ENCODE results near the gene RNU5B-1.

The RNU5B-1 gene

DNA sequence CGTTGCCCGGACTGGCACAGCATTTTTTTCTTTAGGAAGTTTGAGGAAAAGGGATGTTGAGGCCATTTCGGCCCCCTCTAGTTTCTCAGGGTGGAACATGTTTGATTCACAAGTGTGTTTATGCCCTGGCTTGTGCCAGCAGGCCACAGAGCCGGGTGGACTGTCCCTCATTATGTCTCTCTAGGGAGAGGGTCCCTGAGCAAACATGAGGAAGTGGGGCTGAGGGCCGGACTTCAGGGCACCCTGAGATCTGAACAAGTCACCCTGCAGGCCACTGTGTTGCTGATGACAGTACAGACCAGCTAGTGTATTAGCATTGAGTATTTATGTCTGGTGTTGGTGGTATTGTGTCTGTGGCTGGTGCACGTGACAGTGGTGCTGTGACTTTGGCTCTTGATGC, 34.9 kb downstream of the RNU5B-1 start:
- in situ Hi-C loops (cut with MboI; ENCODE audit: low pct_unique_long_range_greater_than_20kb, low sequenced_read_pairs, unreplicated experiment): no loop called here
- TF ChIP-seq, protein P1, sequence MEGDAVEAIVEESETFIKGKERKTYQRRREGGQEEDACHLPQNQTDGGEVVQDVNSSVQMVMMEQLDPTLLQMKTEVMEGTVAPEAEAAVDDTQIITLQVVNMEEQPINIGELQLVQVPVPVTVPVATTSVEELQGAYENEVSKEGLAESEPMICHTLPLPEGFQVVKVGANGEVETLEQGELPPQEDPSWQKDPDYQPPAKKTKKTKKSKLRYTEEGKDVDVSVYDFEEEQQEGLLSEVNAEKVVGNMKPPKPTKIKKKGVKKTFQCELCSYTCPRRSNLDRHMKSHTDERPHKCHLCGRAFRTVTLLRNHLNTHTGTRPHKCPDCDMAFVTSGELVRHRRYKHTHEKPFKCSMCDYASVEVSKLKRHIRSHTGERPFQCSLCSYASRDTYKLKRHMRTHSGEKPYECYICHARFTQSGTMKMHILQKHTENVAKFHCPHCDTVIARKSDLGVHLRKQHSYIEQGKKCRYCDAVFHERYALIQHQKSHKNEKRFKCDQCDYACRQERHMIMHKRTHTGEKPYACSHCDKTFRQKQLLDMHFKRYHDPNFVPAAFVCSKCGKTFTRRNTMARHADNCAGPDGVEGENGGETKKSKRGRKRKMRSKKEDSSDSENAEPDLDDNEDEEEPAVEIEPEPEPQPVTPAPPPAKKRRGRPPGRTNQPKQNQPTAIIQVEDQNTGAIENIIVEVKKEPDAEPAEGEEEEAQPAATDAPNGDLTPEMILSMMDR (IDR thresholded peaks at IDR 0.05; ENCODE audit: extremely low read depth, insufficient read depth, missing control alignments): no peak
- DNase-seq (ENCODE audit: low spot score): no peak

DNA sequence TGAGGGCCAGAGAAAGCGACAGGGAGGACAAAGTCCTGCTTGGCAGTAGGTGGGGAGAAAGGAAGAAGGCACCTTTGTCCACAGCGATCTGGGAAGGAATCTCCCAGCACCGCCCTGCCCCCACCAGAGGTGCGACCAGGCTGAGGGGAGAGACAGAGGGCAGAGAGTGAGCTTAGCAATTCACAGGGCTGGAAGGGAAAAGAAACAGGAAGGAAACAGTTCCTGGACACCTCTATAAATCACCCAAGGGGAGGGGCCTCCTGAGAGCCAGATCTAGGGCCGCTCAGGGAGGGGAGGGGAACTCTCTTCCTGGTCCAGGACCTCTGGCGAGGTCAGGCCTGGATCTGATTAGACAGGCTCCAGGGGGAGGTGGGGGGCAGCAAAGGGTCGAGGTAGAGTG, 35.4 kb downstream of the RNU5B-1 start:
- TF ChIP-seq, protein P1 (IDR thresholded peaks at IDR 0.05; ENCODE audit: extremely low read depth, insufficient read depth, missing control alignments): no peak
- DNase-seq (ENCODE audit: low spot score): no peak
- in situ Hi-C loops (cut with MboI; ENCODE audit: low pct_unique_long_range_greater_than_20kb, low sequenced_read_pairs, unreplicated experiment): no loop called here

DNA sequence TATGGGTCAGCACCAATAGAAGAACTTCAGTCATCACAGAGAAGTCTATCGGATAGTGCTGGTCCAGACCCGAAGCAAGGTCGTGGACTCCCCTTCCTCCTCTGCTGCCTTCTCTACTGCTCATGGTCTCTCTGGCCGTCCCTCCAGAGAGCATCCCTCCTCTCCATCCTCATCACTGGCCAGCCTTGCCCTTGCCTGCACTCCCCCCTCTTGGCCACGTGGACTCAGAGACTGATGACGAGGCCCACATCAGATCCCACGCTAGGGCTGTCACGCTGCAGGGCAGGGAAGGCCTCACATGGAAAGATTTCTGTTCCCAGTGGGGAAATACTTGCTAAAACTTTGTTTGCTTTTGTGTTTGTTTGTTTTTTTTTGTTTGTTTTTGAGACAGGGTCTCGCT, 38.0 kb downstream of the RNU5B-1 start:
- TF ChIP-seq, protein P1 (IDR thresholded peaks at IDR 0.05; ENCODE audit: extremely low read depth, insufficient read depth, missing control alignments): no peak
- in situ Hi-C loops (cut with MboI; ENCODE audit: low pct_unique_long_range_greater_than_20kb, low sequenced_read_pairs, unreplicated experiment): no loop called here
- no peak for DNase-seq (ENCODE audit: low spot score)

DNA sequence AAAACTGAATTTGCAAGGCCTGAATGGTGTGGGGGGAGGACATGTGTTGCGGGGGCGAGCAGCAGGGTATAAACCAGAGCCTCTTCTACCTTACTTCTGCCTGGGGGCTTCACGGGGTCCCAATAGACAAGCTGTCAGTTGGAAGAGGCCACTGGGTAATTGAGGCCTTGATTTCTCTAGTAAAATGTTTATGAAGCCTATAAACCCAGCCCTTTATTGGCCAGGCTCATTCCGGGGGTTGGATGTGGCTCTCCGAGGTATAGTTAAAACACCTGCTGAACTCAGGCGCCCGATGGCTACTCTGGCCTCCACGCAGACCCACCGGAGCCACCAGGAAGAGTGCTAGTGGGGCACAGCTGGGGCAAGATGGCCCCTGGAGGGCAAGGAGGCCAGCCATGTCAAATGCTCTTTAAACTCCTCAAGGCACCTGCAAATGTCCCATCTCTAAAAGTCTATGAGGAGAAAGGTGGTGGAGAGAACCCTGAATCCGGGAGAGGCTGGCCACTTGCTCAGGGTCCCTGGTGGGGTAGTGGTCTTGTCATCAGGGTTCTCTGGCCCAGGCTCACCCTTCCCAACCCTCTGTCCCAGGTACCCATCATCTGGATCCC, 39.0 kb downstream of the RNU5B-1 start:
- TF ChIP-seq, protein P1 (IDR thresholded peaks at IDR 0.05; ENCODE audit: extremely low read depth, insufficient read depth, missing control alignments): no peak
- DNase-seq (ENCODE audit: low spot score): no peak
- in situ Hi-C loops (cut with MboI; ENCODE audit: low pct_unique_long_range_greater_than_20kb, low sequenced_read_pairs, unreplicated experiment): no loop called here

DNA sequence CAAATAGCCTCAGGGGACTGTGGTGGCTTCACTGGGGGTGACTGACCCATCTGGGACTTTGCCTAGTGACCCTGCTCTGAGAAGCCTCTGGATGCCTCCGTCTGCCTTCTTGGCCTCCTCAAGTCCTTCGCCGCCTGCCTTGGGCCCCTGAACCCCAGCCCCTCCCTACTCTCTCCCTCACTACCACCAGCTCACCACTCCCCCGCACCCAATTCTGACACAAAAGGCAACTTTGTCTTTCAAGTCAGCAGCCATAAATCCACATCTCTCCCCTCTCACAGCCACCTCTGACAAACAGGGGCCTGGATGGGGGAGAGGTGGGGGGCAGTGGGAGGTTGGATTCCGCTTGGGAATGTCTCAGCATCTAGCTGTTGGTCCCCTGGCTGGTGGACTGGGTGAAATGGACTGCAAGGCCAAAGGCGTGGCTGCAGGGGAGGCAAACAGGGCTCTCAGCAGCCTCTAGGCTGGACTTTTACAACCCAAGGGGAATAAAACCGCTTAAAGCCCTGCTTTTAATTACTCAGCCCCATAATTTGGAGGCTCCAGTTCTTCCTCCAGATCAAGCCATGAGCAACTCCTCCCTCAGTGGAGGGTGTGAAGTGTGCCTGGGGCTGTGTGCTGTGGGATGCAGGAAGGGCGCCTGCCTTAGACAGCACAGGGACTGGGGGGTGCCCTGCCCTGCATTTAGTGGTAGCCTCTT, 39.9 kb downstream of the RNU5B-1 start:
- no peak for DNase-seq (ENCODE audit: low spot score)
- TF ChIP-seq, protein P1 (IDR thresholded peaks at IDR 0.05; ENCODE audit: extremely low read depth, insufficient read depth, missing control alignments): no peak
- in situ Hi-C loops (cut with MboI; ENCODE audit: low pct_unique_long_range_greater_than_20kb, low sequenced_read_pairs, unreplicated experiment): no loop called here

DNA sequence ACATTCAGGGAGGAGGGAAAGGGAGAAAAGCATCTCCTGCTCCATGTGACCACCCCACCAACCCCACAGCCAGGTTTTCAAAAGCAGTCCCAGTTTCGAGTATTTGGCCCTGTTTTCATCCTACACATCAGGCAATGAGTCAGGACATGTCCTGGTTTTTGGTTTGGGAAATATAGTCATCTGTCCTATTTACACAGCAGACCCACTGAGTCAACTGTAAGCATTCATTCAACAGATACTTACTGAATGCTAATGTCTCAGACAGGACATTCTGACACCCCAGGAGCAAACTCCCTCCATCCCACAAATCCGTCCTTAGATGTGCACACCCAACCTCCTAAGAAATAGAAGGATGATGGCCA, 40.4 kb downstream of the RNU5B-1 start:
- no peak for DNase-seq (ENCODE audit: low spot score)
- TF ChIP-seq, protein P1 (IDR thresholded peaks at IDR 0.05; ENCODE audit: extremely low read depth, insufficient read depth, missing control alignments): no peak
- in situ Hi-C loops (cut with MboI; ENCODE audit: low pct_unique_long_range_greater_than_20kb, low sequenced_read_pairs, unreplicated experiment): no loop called here
